DOHH2 (cell line): Measurements from ENCODE around the gene HSD17B14.

ENCODE experiments used
- CTCF ChIP-seq: fragments of 200-600 bp; sonication (generic); IDR thresholded peaks from one replicate; pipeline ENCODE4 v1.5.1; 2014; ENCODE audit warnings: antibody characterized with exemption, mild to moderate bottlenecking, low read depth, low read length; ENCODE audit not compliant: poor library complexity, severe bottlenecking
- EZH2phosphoT487 ChIP-seq: fragments of 200-600 bp; sonication (generic); IDR thresholded peaks from 2 replicates; pipeline ENCODE4 v1.6.1; 2017; ENCODE audit warnings: borderline replicate concordance, mild to moderate bottlenecking, antibody characterized with exemption, low read length, moderate library complexity, mixed read lengths

GRCh38 chr19:48784527-48784926, 51.8 kb downstream of the HSD17B14 start:
- no peak for TF ChIP-seq CTCF
- no peak for TF ChIP-seq EZH2phosphoT487
